DOHH2 (cell line): ENCODE results near the gene YWHAB.

Source experiments
- EZH2phosphoT487 ChIP-seq: fragments of 200-600 bp; sonication (generic); IDR thresholded peaks from 2 replicates; pipeline ENCODE4 v1.6.1; 2017; ENCODE audit warnings: borderline replicate concordance, mild to moderate bottlenecking, antibody characterized with exemption, low read length, moderate library complexity, mixed read lengths
- TF ChIP-seq, protein P1 (sequence below): fragments of 200-600 bp; sonication (generic); IDR thresholded peaks from one replicate; pipeline ENCODE4 v1.5.1; 2014; ENCODE audit warnings: antibody characterized with exemption, mild to moderate bottlenecking, low read depth, low read length; ENCODE audit not compliant: poor library complexity, severe bottlenecking

DNA sequence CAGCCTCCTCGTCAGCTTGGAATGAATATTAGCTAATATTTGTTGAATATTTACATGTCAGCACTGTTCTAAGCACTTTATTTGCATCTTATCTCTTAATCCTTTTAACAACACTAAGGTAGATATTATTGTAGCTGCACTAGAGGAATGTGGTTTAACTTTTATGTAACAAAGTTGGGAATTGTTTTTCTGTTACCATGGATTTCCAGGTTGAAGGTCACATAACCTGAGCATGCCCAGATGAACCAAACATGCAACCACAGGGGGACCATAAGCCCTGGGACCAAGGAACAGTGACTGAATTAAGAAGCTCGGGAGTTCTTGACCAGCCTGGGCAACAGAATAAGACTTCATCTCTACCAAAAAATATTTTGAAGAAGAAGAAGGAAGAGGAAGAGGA lies 29.1 kb upstream of the YWHAB start:
- TF ChIP-seq, protein P1, sequence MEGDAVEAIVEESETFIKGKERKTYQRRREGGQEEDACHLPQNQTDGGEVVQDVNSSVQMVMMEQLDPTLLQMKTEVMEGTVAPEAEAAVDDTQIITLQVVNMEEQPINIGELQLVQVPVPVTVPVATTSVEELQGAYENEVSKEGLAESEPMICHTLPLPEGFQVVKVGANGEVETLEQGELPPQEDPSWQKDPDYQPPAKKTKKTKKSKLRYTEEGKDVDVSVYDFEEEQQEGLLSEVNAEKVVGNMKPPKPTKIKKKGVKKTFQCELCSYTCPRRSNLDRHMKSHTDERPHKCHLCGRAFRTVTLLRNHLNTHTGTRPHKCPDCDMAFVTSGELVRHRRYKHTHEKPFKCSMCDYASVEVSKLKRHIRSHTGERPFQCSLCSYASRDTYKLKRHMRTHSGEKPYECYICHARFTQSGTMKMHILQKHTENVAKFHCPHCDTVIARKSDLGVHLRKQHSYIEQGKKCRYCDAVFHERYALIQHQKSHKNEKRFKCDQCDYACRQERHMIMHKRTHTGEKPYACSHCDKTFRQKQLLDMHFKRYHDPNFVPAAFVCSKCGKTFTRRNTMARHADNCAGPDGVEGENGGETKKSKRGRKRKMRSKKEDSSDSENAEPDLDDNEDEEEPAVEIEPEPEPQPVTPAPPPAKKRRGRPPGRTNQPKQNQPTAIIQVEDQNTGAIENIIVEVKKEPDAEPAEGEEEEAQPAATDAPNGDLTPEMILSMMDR: no peak
- no peak for TF ChIP-seq EZH2phosphoT487
